NCI-H526 treated with DMSO at 0.1 percent for 48 hours (cell line): ENCODE measurements around the gene MYL6.

Experiments used
- DNase-seq: peaks from one replicate; lab custom pipeline; 2025; lab: John Stamatoyannopoulos, UW

Gene MYL6

GRCh38 chr12:56129206-56129941 is 28.8 kb upstream of the MYL6 start:
- DNase-seq = no peak

DNA sequence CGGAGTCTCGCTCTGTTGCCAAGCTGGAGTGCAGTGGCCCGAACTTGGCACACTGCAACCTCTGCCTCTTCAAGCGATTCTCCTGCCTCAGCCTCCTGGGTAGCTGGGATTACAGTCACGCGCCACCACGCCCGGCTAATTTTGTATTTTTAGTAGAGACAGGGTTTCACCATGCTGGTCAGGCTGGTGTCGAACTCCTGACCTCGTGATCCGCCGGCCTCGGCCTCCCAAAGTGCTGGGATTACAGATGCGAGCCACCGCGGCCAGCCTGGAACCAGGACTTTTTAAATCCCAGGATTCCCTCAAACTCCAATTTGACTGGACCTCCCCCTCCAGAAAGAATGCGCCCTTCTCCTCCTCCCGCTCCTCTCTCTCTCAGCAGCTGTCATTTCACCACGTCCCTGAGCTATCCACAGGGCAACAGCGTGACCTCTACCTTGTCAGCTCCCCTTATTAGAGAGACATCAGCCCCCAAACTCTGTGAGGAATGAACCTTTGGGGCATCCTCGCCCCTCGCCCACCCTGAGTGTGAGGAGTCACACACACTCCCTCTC is 28.1 kb upstream of the MYL6 start:
- DNase-seq = no peak

DNA sequence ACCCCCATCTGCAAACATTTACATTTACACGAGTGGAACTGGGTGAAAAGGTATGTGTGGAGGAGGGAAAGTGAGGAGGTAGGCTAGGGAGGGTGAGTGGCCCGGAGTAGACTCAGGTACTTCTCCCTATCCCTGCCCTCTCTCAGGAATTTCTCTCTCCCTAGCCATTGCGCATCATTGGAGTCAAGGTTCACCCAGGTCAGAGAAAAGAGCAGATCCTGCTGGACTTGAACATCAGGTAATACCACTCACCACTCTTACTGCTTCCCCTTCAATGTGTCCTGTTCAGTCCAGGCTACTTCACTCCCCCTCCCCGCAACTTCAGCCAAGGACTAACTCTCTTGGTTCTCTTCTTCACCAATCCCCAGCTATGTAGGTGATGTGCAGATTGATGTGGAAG is 27.3 kb upstream of the MYL6 start:
- no peak for DNase-seq

- no peak for DNase-seq
These were observed 23.3 kb upstream of the MYL6 start for GRCh38 chr12:56134897-56135296.

DNA sequence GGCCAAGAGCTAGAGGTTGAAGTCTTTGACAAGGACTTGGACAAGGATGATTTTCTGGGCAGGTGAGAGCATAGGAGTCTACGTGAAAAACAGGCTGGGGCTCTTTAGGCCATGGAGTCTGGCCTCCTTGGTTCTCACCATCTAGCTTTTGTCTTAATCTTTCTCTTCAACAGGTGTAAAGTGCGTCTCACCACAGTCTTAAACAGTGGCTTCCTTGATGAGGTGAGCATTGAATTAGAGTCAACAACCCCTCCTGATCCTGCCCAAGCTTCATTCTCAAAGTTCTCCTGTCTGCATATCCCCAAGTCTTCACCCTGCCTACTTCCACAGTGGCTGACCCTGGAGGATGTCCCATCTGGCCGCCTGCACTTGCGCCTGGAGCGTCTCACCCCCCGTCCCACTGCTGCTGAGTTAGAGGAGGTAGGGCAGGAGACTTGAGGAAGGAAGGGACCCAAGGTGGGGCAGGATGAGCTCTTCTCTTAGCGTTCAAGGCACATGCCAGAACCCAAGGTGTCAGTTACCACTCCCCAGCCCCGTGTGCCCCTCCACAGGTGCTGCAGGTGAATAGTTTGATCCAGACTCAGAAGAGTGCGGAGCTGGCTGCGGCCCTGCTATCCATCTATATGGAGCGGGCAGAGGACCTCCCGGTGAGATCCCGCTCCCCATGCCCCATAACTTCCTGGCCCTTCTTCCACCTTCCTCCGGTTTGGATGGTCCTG is 20.1 kb upstream of the MYL6 start:
- no peak for DNase-seq

GRCh38 chr12:56141946-56142784 is 16.0 kb upstream of the MYL6 start:
- no peak for DNase-seq

DNA sequence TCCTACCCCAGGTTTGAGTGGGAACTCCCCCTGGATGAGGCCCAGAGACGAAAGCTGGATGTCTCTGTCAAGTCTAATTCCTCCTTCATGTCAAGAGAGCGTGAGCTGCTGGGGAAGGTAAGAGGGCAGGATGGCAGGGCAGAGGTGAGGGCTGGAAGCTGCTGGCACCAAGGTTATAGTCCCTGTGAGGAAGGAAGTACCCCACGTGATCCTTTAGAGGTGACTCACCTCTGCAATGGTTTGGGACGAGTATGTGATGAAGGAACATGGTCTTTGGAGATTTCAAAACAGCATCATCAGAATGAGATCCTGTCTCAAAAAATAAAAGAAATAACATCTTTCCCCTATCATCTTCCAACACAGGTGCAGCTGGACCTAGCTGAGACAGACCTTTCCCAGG is 14.9 kb upstream of the MYL6 start:
- DNase-seq = no peak

DNA sequence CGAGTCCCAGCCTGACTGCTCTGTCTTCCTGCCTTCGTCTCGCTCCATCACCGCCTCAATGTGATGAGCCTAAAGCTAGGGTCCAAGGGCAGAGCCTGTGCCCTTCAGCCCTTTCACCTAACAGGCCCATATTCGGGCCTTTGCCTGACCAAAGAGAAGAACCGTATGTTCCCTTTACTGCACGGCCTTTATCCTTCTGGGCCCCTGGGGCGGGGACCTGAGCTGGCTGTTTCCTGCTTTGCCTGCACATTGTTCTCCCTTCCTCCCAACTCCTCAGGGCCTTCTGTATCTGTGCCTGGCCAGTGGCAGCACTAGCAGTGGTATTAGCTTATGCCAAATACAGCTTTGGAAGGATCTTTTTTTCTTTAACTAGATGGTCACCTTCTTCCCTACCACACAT is 14.3 kb upstream of the MYL6 start:
- DNase-seq = no peak

GRCh38 chr12:56145217-56145616 is 12.9 kb upstream of the MYL6 start:
- DNase-seq = no peak

GRCh38 chr12:56146492-56147460 is 11.4 kb upstream of the MYL6 start:
- no peak for DNase-seq

DNA sequence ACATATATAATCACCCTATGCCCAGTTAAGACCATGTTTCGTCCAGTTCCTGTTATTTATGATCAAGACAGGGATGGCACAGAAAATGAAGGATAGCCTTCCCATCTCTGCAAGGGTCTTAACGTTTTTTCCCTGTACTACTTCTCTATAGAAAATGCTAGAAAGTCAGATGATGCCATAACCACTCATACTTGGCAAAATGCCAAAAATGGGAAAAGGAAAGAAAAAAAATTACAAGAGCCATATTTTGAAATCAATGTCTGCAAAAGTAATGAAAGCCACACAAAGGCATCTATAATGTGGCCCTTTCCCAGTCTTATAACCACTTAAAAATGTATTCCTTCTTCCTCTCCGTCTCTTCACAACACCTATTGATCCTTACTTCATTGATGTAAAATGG is 7.6 kb upstream of the MYL6 start:
- no peak for DNase-seq

DNA sequence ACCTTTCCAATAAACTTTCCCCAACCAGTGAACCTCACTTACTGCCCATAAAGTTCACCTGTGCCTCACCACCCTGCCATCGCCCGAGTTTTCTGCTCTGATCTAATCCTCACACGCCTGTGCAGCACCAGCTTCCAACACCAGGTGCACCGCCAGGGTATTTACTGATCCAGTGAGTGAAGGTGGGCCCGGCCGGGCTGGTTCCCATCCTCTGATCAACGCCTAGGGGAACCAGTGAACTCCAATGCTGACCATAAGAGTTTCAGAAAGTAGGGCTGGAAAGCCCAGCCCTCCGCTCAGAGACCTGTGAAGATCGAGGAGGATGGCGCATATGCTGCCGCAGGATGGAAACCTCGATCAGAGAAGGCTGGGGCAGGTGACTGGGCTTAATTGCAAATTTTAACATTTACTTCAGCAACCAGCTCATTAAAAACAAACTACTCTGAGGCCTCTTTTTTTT is 6.5 kb upstream of the MYL6 start:
- peak; percentile 40 for DNase-seq

GRCh38 chr12:56152132-56152755 is 5.9 kb upstream of the MYL6 start, which contains the start of gene MYL6B:
Gene MYL6B (plus strand): TSS chr12:56152587. CDS start chr12:56153919, 1,332 bp downstream.
- peak; percentile 85 for DNase-seq

GRCh38 chr12:56152756-56153677 is 5.1 kb upstream of the MYL6 start:
- no peak for DNase-seq

DNA sequence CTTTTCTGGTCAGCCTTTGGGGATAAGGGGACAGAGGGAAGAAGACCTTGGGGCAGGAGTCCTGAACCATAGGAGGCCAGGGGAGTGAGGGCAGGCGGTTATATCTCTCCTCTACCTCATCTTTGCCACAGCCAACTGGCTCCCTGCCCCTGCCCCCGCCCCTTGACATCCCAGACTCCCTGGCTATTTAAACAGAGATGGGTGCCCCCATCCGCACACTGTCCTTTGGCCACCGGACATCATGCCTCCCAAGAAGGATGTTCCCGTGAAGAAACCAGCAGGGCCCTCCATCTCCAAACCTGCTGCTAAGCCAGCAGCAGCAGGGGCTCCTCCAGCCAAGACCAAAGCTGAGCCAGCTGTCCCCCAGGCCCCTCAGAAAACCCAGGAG is 4.5 kb upstream of the MYL6 start:
- DNase-seq = no peak

DNA sequence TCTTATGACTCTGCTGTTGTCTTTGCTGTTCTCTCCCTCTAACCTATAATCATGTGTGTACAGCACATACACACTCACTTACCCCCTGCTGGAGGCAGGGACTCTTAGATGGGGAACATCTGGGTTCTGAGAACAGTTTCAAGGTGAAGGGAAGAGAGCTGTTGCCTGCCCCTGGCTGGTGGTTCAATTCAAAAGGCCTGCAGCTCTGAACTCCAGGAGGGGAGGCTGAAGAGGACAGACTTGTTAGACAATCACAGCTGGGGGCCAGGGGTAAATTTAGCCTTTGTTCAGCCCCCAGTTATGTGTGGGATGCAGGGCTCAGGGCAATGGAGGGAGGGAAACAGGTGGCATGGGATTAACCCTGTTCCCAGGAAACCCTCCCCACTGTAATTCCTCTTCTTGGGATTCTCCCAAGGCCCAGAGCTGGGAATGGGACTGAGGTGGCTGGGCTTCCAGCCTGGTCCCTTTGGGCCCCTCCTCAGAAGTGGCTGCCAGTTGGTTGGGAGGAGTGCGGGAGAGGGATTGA is 3.9 kb upstream of the MYL6 start:
- DNase-seq = no peak

- DNase-seq = no peak
These were observed 3.3 kb upstream of the MYL6 start for GRCh38 chr12:56154818-56155217.

DNA sequence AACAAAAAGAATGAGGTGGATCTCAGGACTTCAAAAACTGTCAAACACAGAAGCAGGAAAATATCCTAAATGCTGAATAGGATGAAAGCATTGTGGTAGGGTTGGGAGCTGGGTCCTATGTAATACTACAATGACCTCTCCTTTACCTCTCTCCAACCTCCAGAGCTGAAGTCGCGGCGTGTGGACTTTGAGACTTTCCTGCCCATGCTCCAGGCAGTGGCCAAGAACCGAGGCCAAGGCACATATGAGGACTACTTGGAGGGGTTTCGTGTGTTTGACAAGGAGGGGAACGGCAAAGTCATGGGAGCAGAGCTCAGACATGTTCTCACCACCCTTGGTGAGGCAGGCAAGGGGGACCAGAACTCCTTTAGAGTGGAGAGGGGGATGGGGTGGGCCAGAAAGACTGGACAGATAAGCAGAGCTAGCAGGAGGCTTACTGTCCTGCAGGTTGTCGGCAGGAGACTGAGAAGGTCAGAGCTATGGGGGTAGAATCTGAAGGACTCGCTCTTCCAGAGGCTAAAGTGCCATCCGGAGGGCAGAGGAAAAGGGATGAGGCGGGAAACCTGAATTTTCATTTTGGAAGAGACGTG is 2.8 kb upstream of the MYL6 start:
- DNase-seq = no peak
